Smooth muscle cell of the brain vasculature (primary cell): ENCODE data around the gene BRSK2.

Source experiments
- DNase-seq: peaks from one replicate; pipeline ENCODE4 v3.0.0-alpha.2; 2012; ENCODE audit warnings: low read depth, low spot score

The BRSK2 gene

DNA sequence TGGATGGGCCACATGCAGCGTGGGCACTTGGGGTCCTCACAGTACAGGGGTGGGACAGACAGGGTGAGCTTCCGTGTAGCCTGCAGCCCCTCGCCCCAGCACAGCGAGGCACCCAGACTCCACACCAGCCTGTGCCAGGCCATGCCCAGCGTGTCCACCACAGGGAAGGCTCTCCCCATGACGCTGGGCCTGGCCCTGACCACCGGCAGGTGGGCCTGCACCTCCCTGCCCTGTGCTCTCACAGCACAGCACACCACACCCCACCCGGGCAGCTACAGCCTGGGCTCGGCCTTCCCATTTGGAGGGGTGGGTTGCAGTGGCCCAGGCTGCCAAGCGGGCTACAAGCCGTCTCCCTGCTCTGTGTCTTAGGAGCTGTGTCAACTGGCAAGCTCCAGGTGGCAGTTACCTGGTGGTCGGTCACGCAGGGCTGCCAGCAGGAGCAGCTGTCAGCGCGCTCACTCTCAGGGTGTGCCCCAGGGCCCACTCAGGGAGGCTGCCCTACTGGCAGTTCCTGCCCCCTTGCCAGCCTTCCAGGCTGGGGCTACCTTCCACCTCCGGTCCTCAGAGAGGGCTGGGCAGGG lies 92.2 kb downstream of the BRSK2 start:
- no peak for DNase-seq

DNA sequence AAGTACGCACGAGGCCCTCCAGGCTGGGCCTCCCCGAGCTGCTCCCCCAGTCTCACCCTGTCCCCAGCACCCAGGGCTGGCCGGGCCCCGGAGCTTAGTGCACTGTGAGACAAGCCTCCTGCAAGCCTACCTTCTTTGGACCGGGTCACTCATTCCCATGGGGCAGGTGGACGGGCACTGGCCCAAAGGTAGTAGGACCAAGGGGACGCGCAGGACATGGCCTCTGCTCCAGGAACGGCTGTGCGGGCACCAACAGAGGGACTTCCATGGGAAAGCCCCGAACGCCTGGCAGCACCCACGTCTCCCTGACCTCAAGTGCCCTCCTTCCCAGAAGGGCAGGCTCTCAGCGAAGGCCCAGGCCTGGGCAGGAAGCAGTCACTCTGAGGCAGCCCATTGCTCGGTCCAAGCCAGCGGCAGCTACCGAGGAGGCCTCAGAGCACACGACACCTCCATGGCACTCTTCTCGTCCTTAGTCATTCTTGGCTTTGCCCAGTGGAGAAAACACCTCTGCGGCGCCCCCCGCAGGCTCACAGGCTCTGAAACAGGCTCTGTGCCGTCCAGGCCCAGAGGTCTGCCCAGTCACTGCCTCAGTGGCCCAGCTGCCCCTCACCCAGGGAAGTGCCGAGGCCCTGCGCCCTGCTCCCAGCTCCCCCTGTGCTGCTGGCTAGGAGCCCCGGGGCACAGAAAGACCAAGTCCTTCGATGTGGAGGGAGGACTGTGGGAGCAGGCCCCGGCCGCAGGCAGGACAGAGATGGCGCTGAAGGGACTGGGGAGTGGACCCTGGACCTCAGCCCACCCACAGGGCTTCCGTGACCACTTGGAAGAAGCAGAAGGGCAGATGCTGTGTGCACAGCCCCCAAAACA lies 93.1 kb downstream of the BRSK2 start:
- DNase-seq, result no peak

DNA sequence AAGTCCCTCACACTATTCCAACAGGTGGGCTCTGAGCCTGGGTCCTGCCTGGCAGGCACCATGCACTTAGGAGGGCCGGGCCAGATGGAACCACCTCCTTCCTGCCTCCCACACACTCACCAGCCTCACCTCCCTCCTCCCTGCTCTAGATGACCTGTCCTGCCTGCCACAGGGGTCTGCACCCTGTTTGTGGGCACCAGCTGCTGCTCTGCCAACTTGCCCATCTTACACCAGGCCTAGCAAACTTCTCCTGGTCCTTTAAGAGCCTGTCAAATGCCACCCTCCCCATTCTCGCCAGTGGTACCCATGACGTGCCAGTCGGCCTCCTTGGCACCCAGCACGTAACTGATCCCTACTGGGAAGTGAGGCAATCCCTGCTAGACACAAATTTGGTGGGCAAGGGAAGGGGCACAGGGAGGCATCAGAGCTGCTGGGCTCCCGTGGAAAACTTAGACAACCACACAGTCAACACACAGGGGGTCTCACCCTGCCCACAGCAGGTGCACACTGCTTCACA lies 93.8 kb downstream of the BRSK2 start:
- no peak for DNase-seq

DNA sequence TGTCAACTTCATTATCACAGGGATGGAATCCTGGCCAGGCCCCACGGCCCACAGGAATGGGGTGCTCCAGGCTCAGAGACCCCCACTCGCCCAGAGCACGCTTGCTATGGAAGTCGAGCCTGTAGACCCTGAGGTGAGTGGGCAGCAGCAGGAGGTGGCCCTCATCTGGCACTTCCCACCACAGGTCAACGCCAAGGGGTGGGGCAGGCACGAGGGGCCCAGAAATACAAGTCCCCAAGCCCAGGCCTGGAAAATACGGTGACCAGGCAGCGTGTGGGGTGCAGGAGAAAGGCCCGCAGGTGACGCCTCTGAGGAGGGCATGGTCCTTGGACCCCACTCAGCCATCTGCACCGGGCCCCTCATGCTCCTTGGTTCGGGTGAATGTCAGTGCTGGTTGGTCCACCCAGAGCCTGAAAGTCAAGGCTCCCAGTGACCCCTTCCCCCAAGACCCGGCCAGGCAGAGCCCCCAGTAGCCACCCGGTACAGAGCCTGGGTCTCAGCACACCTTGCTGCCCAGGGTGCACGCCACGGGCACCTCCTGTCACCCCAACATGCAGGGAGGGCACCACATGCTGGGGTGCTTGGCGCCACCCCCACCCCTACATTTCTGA lies 94.4 kb downstream of the BRSK2 start:
- no peak for DNase-seq

DNA sequence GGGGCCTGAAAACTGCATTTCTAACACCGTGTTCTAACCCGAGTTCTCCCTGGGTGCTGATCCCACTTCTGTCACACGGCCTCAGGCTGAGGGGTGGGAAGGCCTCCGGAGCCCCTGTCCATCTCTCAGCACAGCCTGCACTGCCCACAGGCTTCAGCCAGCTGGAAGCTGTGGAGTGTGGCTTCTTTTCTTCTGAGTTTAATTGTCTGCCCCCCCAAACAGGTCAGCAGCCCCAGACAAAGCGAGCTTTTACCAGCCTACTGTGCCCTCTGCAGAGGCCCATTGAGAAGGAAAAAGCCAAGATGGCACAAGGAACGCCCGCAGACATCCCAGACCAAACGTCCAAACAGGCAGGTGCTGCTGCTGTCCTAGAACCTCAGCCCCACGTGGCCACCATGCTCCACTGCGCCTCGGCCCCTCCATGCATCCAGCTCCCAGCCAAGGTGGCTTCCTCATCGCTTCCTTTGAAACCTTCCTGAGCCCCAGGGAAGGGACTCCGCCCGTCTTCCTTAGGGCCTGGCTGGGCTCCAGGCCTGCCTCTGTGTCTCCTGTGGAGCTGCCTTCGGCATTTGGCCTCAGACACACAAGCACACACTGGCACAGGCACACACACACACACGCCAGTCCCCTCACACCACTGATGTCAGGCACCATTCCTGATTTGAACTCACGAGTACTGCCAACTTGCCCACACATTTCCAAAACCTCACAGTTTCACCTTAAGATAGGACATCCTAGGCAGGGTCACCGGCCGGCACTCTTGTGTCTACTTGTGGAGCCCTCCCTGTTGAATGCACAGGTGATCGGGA lies 95.2 kb downstream of the BRSK2 start:
- DNase-seq, result no peak

DNA sequence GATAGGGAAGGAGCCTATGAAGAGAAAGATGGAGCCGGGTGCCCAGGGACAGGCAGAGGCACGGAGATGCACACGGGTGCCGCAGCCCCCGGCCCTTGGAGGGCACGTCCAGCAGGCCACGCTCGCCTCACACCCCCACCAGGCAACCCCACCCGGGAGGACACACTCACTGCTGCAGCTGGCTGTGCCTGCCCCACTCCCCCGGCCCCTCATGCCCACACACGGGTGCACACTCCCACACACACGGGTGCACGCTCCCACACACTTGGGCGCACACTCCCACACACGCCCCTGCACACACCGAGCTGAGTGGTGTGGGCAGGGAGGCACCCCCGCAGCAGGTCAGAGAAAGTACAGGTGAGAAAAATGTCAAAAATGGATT lies 95.8 kb downstream of the BRSK2 start:
- DNase-seq, result no peak

DNA sequence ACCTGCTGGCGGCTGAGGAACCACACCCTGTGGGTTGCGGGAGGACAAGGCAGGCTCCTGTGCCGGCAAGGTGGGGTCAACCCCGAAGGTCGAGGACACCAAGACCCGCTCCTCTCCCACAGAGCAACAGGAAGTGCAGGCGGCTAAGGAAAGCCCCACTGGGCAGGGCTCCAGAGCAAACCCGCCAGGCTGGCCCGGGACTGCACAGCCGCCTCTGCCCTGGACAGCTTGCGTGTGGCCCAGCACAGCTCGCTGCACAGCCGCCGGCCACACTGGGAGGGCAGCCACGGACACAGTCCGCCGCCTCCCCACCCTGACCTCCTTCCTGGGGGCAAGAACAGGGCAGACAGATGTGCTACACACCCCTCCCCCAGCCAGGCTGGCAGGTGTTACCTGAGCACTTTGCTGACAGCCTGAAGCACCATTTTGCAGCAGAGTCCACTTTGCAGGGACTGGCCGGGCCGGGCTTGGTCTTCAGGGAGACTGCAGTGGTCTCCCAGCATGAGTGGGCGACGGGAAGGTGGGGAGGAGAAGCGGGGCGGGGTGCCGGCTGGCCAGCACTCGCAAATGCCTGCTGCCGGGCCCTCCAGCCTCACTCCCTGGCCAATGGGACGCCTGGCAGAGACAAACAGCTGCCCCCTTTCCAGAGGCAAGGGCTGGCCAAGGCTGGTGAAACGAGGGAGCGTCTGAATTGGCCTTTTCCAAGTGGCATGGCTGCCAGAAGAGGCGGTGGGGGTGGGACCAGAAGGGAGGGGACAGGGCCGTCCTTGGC lies 96.5 kb downstream of the BRSK2 start, which contains the start of gene MOB2:
Gene MOB2 (minus strand): TSS at position 726 of the 772 bp plus-strand sequence. CDS start 223 bp downstream, at position 503.
- DNase-seq, result no peak

DNA sequence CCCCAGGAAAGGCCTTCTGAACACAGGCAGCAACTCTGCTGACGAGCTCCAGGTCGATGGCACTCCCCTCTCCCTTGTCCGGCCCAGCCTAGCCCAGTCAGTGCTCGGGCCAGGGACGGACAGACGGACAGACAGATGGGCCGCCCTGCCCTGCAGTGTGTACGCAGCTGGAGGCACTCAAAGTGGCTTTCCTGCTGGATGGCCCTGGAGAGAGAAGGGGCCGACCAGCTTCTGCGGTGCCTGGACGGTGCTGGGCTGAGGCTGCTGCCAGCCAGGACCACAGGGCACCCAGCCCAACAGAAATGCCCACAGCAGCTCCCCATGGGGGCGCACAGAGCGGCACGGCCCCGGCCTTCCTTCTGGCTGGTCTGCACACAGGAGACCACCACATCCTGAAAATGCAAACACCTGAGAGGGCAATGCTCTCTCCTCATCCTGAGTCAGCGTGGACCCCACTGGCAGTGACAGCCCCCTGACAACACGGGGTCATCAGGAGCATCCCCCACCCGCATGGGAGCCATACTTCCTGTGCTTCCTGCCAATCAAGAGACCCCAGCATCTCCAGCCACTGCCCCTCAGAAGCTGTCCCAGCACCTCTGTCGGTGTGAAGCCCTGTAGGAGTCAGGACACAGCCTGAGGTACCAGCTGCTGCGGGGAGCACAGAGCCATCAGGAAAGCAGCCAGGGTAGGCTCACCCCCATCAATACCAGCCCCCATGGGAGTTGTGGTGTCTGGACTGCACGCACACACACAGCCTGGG lies 97.5 kb downstream of the BRSK2 start:
- no peak for DNase-seq

DNA sequence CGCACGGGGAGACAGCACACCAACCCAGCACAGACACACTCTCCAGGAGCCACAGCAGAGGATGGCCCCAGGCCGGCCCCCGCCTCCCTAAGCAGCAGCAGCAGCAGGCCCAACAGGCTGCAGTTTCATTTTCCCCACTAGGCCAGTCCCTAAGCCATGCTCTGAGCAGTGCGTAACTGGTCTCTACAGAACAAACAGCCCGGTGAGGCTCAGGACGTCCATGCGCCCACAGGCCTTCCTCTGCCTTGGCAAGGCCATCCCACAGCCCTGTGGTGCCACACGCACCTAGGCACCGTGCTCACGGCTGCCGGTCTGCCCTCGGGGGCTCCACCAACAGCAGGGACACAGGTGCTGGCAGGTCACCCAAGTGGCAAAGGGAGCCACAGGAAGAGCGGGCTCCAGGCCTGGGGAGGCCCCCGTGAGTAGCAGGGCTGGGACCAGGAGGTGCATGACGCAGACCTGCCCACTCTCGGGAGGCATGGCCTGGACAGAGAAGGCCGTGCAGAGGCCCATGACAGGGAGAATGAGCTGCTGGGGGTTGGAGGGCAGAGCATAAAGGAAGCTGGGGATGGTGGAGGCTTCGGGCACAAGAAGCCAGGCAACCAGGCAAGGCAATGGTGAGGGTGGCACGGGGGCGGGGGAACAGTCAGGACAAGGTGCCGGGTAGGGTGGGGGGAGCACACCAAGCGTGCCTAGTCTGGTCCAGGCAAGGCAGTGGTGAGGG lies 98.3 kb downstream of the BRSK2 start:
- DNase-seq, result no peak

DNA sequence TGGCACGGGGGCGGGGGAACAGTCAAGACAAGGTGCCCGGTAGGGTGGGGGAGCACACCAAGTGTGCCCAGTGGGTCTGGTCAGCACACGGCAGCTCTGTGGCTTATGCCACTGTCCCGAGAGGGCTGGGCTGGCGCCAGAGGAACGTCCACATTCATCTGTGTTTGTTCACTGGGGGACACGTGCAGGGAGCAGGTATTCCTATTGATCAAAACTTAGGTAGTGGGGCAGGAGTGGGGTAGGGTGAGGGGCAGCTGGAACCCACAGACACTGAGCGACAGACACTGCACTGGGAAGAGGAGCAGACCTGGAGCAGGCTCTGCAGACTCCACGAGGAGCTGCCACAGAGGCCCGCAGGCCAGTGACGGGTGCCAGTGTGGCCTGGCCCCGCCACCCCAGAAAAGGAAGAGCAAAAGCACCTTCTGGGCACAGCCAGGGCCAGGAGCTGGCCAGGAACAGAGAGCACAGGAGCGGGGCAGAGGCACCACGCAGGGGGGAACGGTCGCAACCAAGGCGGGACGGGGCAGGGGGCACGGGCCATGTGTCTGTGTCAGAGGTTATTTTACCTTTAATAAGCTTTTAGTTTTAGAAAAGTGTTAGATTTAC lies 98.9 kb downstream of the BRSK2 start:
- DNase-seq, result no peak

DNA sequence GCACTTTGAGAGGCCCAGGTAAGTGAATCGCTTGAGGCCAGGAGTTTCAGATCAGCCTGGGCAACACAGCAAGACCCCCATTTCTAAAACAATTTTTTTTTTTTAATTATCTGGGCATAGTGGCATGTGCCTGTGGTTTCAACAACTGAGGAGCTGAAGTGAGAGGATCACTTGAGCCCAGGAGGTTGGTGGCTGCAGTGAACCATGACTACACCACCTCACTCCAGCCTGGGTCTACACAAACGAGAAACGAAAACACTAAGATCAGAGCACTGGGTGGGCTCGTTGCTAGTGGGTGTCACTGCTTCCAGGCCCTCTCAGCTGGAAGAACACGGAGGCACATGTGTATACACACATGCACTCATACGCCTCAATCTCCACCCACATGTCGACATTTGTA lies 100.9 kb downstream of the BRSK2 start:
- no peak for DNase-seq

DNA sequence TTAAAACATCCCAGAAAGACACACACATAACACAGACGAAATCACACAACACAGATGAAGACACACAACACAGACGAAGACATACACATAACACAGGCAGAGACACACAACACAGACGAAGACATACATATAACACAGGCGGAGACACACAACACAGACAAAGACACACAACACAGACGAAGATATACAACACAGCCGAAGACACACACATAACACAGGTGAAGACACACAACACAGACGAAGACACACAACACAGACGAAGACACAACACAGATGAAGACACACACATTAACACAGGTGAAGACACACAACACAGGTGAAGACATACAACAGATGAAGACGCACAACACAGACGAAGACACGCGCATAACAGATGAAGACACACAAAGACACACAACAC lies 101.6 kb downstream of the BRSK2 start:
- no peak for DNase-seq

DNA sequence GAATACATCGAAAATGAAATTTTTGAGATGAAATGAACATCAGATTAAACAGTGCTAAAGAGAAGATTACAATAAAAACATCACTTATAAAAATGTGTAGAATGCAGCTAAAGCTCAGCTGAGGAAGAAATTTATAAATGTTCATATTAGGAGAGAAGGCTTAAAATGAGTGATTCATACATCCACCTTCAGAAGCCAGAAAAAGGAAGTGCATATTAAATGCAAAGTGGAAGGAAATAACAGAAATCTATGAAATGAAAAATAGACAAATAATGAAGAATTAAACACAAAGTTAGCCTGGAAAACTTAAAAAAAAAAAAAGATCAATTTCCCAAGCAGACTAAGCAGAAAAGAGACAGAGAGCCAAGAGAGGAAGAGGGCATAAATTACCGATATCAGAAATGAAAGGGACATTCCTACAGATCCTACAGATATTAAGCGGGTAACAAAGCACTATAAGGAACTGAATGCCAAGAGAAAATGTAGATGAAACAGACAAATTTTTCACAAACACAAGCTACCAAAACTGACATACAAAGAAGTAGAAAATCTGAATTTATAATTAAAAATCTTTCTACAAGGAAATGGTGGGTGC lies 104.0 kb downstream of the BRSK2 start:
- DNase-seq, result no peak

DNA sequence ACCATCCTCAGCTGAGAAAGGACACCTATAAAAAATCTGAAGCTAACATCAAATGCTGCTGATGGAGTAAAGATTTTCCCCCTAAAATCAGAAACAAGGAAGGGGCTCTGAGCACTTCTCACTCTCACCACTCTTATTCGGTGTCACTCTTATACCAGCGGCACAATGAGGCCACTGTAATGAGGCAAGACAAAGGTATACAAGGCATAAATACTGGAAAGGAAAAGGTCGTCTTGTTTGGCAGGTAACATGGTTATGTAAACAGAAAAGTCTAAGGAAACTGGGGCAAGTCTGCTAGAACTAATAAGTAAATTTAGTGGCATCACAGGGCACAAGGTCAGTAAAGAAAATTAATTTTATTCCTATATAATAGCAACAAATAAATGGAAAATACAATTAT lies 104.9 kb downstream of the BRSK2 start:
- no peak for DNase-seq

DNA sequence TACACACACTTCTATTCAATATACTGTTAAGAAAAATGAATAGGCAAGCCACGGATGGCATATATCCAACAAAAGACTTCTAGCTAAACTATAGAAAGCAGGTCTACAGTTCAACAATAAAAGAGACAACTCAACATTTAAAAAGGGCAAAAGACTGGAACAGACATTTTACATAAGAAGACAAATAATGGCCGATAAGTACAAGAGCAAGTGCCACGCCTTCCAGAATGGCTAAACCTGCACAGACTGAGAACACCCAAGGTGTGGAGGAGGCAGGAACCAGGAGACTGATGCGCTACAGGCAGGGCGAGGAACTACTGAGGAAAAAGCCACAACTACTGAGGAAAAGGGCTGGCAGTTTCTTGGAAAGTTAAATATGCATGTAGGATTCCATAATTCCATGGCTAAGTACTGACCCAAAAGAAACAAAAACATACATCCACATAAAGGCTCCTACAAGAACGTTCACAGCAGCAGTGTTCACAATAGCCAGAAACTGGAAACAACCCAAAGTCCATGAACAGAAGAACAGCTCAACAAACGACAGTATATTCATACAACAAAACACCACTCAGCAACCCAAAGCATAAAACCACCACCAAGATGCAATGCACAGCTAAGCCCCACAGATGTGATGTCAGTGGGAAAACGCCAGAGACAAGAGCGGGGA lies 106.5 kb downstream of the BRSK2 start:
- DNase-seq, result no peak

DNA sequence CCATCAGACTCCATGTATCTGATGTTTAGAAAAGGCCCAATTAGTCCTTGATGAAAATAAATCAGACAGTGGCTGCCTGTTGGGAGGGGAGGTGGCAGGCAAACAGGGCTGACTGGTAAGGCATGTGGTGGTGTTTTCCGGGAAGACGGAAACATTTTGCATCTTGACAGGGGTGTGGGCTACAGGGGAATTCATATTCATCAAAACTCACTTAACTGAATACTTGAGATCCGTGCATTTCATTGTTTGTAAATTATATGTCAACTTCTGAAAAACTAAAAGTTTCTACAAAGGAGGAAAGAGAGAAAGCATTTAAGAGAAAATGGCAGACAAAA lies 107.0 kb downstream of the BRSK2 start:
- DNase-seq, result no peak

DNA sequence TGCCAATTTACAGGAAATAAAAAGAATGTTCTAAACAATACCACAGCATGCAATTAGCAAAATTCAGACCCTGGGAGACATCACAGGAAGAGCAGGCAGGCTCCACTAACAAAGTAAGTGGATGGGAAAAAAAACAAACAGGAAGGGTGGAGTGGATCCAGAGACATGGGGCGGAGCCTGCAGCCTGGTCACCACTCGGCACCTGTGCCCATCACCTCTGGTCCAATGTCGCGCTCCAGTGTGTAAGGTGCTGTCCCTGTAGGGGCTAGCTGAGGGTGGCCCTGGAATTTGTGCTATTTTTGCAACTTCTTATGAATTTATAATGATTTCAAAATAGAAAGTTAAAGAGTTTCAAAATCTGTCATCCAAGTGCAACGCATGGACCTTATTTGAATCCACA lies 107.9 kb downstream of the BRSK2 start:
- DNase-seq, result no peak

DNA sequence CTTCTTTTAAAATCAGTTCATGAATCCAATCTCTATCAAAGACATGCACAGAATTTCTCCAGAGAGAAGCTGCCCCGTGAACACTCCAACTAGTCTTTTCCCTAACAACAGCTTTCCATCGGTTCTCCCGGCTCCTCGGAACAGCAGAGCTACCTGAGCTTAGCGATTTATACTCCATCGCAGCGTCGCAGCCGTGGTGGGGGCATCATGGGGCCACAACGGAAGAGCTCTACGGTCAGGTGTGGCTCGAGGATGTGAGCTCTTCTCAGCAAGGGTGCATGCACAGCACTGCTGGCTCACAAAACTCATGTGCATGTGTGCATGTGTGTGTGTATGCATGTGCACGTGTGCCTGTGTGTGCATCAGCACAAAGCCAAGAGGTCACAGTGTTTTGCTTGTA lies 108.5 kb downstream of the BRSK2 start:
- DNase-seq, result no peak
